Ovary (tissue), 9 donors: Measurements from ENCODE around the gene ZNF646. TPM values are rescaled to one million over a fixed set of nuclear protein-coding genes. Genes with fewer than 3 reads are reported as not detected.
"Not testable (repeated sequence)": the region's sequence is repeated elsewhere in the genome, so short reads cannot be mapped to it uniquely, and the experiment has no call there.

Source experiments
- DNase-seq, 5 donors: peaks; one replicate each; pipeline ENCODE4 v3.0.0-alpha.2; 2019 to 2020
- H3K27ac ChIP-seq, 2 donors: fragments of 200-600 bp; one replicate each; pipeline versions ENCODE4 v1.5.1 to v1.8.0; 2019 to 2022
- H3K27me3 ChIP-seq: fragments of 200-600 bp; one replicate; pipeline ENCODE4 v1.8.0; 2022
- H3K36me3 ChIP-seq: fragments of 200-600 bp; sonication (generic); one replicate; pipeline ENCODE4 v1.5.1; 2019
- H3K4me1 ChIP-seq: one replicate; pipeline ENCODE4 v1.8.1; 2013; ENCODE audit warnings: mild to moderate bottlenecking, moderate library complexity; ENCODE audit not compliant: insufficient read depth
- H3K4me3 ChIP-seq: fragments of 200-600 bp; sonication (generic); one replicate; pipeline ENCODE4 v1.5.1; 2017
- H3K9me3 ChIP-seq, 2 donors: fragments of 200-600 bp in 1 of 2; sonication (generic) in 1 of 2; one replicate each; pipeline versions ENCODE4 v1.5.1 to v1.8.1; 2013 to 2019; ENCODE audit warnings: mild to moderate bottlenecking in 1 of 2, moderate library complexity in 1 of 2
- EP300 ChIP-seq: sonication (generic); formaldehyde crosslinking; IDR thresholded peaks from one replicate; pipeline ENCODE4 v1.6.1; 2017; ENCODE audit warnings: antibody characterized with exemption
- POLR2A ChIP-seq: fragments of 450-650 bp; IDR thresholded peaks from one replicate; pipeline ENCODE4 v1.6.1; 2017; ENCODE audit warnings: antibody characterized with exemption, mild to moderate bottlenecking, moderate library complexity
- WGBS, 3 donors: extraction: QIAGEN DNeasy Blood & Tissue Kit in 1 of 3; methylation state at CpG; one replicate each; pipeline versions ENCODE4 v1.1.5 to v1.1.7; 2013 to 2017; 5-methylcytosine and 5-hydroxymethylcytosine counted together
- intact Hi-C, 4 donors: fragments of 100-400 bp; cut with DNase I; formaldehyde crosslinking; loops; one replicate each; pipeline versions ENCODE4 v1.11.0 to v1.15.1; 2022 to 2023
- polyA plus RNA-seq, 2 donors: library from polyadenylated mRNA; stranded (reverse); fragments of 200-250 nt in 1 of 2; fragments of 350-450 nt in 1 of 2; fragmentation: Illumina TruSeq in 1 of 2; extraction: RNeasy Lipid Tissue Mini Kit (QIAGEN cat#74804) in 1 of 2; gene quantifications; one replicate each; pipeline ENCODE4 v1.2.3, GENCODE V29; 2013 to 2014
- total RNA-seq, 7 donors: library from RNA; depleted of rRNA in 2 of 7; stranded (reverse); fragments of >200 nt in 2 of 7; fragmentation: NEBNext Ultra II Directional in 3 of 7; extraction: Animal tissue kit (Norgen Biotek cat#: 25700) in 3 of 7; gene quantifications; one replicate each; pipeline versions ENCODE4 v1.1.0 to v1.2.4, GENCODE V29; 2016 to 2023
- TF ChIP-seq, protein P1 (sequence below), 3 donors: fragments of 450-650 bp in 2 of 3; fragments of 200-600 bp in 1 of 3; IDR thresholded peaks; one replicate each; pipeline versions ENCODE4 v1.5.1 to v1.8.0; 2016 to 2022; ENCODE audit warnings: antibody characterized with exemption in 3 of 3, mild to moderate bottlenecking in 1 of 3
- donor health status: DM: no; HTN: no; CAD: no; lungs with moderate emphysema.
- donor health status: DM: no; HTN: no; CAD: no.
- donor health status: Bipolar disorder and iron deficiency.
- donor health status: DM: yes; HTN: yes; CAD: no.
- donor health status: DM: no; HTN: no; CAD: no.
- donor health status: DM: yes; HTN: yes; CAD: no.

ZNF646 gene
- total and polyA plus RNA-seq, 9 donors = 2.3 to 16.3 (median 14.6) TPM

DNA sequence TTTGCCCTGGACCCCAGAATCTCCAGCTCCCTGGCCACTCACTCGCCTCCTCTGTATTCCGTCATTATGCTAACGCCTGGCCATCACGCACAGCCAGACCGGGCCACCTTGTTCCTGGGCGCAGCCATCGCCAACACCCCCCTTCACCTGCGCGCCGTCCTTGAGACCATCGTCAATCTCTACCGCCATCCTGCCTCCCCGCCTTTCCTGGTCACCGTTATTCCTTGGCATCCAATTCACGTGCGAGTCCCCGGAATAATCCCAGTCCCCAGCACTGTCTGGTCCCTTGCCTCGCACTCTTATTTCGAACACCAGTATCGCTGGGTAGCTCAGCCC lies 19.8 kb downstream of the ZNF646 start:
- TF ChIP-seq, protein P1, sequence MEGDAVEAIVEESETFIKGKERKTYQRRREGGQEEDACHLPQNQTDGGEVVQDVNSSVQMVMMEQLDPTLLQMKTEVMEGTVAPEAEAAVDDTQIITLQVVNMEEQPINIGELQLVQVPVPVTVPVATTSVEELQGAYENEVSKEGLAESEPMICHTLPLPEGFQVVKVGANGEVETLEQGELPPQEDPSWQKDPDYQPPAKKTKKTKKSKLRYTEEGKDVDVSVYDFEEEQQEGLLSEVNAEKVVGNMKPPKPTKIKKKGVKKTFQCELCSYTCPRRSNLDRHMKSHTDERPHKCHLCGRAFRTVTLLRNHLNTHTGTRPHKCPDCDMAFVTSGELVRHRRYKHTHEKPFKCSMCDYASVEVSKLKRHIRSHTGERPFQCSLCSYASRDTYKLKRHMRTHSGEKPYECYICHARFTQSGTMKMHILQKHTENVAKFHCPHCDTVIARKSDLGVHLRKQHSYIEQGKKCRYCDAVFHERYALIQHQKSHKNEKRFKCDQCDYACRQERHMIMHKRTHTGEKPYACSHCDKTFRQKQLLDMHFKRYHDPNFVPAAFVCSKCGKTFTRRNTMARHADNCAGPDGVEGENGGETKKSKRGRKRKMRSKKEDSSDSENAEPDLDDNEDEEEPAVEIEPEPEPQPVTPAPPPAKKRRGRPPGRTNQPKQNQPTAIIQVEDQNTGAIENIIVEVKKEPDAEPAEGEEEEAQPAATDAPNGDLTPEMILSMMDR (IDR thresholded peaks at IDR 0.05) = no peak
- TF ChIP-seq POLR2A (no peak), EP300 (no peak)
- no peak for DNase-seq
- Histone ChIP-seq H3K27me3 (no peaks in the 10 kb centered on the region), H3K4me3 (peak overlapping the region; percentile 60), H3K4me1 (peaks cover 4% of the 10 kb centered on the region), H3K9me3 (no peaks in the 10 kb centered on the region), H3K27ac (peak overlapping the region in 1 of 2 donors; percentile 83), H3K36me3 (no peaks in the 10 kb centered on the region)
- intact Hi-C loops = no loop called here
- 0 to 1% (median 0%) methylated on average over 20 of the region's 20 CpGs for WGBS, 3 donors

DNA sequence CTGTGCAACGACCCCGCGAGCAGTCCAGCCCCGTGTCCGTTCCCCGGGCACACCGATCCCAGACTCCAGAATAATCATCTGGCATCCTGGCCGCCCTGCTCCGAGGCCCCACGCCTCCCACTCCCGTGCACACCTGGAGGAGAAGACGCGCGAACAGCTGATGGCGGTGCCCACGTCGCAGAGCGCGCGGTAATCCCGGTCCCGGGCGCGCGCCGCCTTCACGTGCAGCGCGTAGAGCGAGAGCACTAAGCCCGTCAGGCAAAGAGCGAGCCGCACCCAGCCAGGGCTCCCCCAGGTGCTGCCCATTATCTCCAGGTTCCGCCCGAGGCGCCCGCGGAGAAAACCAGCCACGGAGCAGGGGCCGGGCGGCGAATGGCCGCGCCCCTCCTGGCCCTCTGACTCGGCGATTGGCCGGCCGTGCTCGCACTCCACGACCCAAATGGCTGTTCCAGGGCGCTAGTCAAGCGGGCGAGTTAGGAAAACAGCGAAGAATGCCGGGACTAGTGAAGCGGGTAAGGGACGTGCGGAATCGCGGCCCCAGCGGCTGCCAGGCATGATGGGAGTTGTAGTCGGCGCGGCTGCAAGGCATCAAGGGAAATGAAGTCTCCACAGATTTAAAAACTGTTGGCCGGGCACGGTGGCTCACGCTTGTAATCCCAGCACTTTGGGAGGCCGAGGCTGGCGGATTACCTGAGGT lies 20.4 kb downstream of the ZNF646 start, which contains the start of gene VKORC1:
Gene VKORC1, minus strand, starts transcription at position 374 of the 697 bp plus-strand sequence. Its CDS starts 68 bp downstream, at position 306.
- Histone ChIP-seq H3K4me1 (peaks cover 4% of the 10 kb centered on the region), H3K36me3 (no peaks in the 10 kb centered on the region), H3K27me3 (no peaks in the 10 kb centered on the region), H3K27ac (peak within 1 kb of the TSS in 1 of 2 donors; percentile 83), H3K4me3 (peak within 1 kb of the TSS; percentile 60), H3K9me3 (no peaks in the 10 kb centered on the region)
- intact Hi-C loops = no loop called here
- WGBS, 3 donors = 0 to 1% (median 0%) methylated on average over 50 to 69 of the region's 69 CpGs
- no peak for TF ChIP-seq EP300
- TF ChIP-seq, protein P1 (IDR thresholded peaks at IDR 0.05) = no peak
- TF ChIP-seq POLR2A = no peak
- DNase-seq = peak; percentile 90 to 94 (median 93)

DNA sequence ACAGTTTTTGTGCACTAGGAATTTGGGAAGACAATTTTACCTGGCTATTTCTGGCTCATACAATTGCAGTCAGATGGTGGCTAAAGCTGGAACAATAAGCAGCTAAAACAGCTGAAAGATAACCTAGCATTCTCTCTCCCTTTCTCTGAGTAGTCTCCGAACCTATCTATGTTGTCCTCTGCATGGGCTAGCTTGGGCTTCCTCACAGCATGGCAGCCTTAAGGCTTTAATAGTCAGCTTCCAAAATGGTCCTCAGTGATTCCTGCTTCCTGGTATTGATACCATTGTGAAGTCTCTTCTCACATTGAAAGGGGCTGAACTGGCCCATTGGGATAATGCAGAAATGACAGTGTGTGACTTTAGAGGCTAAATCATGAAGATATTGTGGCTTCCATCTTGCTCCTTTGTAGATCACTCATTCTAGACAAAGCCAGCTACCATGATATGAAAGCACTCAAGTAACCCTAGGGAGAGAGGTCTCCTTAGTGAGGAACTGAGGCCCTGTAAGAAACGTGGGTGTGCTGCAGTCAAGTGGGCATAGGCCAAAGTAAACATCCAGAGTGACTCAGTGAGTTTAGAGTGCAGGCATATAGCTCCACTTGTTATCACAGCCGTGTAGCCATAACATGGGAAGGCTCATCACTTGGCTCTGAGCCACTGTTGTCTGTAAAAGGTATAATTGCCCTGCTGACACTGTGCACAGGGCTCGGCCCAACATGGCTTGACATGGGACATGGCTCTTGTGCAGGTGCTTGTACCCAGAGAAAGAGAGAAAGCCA lies 25.8 kb downstream of the ZNF646 start:
- no peaks in the 10 kb centered on the region for H3K27me3 ChIP-seq
- intact Hi-C loops = no loop called here
- H3K36me3 ChIP-seq = no peaks in the 10 kb centered on the region
- H3K27ac ChIP-seq = no peak overlapping the region
- no peaks in the 10 kb centered on the region for H3K4me1 ChIP-seq
- peak in 1 of 5 donors; percentile 9 for DNase-seq
- no peak for TF ChIP-seq POLR2A
- no peak for TF ChIP-seq EP300
- TF ChIP-seq, protein P1 (IDR thresholded peaks at IDR 0.05) = no peak
- no peak overlapping the region for H3K4me3 ChIP-seq
- 38 to 56% (median 38%) methylated on average over 4 of the region's 4 CpGs for WGBS, 3 donors
- no peaks in the 10 kb centered on the region for H3K9me3 ChIP-seq

DNA sequence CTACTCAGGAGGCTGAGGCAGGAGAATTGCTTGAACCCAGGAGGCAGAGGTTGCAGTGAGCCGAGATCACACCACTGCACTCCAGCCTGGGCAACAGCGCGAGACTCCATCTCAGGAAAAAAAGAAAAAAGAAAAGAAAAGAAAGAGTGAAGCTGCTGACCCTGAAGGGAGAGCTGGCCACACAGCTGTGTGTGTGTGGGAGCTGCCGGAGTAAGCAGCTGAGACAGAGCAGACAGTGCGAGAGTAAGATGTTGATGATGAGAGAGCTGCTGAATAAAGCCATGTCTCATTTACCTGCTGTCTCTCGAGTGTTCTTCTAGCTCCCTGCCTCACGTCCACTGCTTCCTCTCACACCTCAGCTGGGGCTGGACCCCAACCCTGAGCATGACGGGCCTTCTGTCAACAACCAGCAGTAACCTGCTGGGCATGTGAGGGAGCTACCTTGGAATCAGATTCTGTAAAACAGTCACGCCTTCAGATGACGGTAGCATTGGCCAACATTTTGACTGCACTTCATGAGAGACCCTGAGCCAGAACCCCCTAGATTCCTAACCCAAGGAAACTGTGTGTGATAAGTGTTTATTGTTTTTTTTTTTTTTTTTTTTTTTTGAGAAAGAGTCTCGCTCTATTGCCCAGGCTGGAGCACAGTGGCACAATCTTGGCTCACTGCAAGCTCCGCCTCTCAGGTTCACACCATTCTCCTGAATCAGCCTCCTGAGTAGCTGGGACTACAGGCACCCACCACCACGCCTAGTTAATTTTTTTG lies 26.8 kb downstream of the ZNF646 start:
- peak in 1 of 5 donors; percentile 10 for DNase-seq
- H3K4me3 ChIP-seq, intact Hi-C loops, H3K4me1 ChIP-seq, H3K9me3 ChIP-seq, H3K36me3 ChIP-seq, H3K27me3 ChIP-seq, H3K27ac ChIP-seq: not testable (repeated sequence)
- WGBS, 3 donors = 25 to 30% (median 28%) methylated on average over 13 of the region's 13 CpGs
